NCI-H2081 (cell line): ENCODE results near the gene KCNC1.

Experiments used
- DNase-seq, 2 experiments: peaks; one replicate each; lab custom pipeline; 2025; lab: John Stamatoyannopoulos, UW

Gene KCNC1

GRCh38 chr11:17792161-17792560 lies 57.6 kb downstream of the KCNC1 start:
- DNase-seq = no peak

GRCh38 chr11:17793642-17794170 lies 59.1 kb downstream of the KCNC1 start:
- DNase-seq = no peak

DNA sequence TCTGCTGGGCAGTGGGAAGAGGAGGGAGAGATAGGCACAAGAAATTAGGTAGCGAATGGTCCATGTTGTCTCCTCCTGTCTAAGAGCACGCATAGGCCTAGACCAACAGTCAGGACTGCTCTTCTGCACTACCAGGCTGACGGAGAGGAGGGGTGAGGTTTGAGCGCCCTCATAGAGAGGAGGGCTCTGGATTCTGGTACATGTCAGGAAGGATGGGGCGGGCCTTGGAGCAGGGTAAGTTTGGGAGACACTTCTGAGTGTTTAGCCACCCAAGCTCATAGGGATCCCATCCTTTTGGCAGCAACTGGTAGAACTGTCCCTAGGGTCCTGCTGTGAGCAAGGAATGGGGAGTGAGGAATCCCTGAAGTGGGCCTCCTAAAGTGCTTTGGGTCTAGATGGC lies 60.4 kb downstream of the KCNC1 start:
- DNase-seq = no peak

DNA sequence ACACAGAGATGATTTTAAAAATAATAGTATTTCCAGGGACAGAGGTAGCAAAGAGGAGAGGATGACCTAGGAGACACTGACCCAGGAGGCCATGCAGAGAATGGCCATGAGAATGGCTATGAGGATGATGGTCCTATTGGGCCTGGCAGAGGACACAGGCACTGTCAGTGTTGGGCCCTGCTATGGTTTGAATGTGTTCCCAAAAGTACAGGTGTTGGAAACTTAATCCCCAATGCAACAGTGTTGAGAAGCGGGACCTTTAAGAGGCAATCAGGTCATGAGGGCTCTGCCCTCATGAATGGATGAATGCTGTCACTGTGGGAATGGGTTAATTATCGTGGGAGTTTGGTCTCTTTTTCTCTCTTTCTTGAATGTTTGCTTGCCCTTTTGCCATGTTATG lies 61.6 kb downstream of the KCNC1 start:
- no peak for DNase-seq

- no peak for DNase-seq
These were observed 63.7 kb downstream of the KCNC1 start for GRCh38 chr11:17798253-17798652.

DNA sequence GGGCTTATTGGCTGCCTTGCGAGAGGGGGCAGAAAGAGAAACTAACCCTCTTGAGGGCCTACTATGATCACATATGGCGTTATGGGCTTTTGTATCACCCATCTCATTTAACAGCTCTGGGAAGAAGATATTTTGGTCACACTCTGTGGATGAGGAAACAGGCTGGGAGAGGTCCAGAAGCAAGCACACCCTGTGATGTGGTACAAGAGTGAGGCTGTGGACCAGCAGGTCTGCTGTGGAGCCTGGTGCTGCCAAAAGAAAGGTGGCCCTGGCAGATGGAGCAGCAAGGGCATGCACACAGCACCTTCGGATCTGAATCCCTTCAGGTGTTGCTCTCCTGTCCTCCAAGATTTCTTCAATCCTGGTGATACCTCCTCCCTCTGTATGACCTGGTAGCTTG lies 64.1 kb downstream of the KCNC1 start:
- DNase-seq = no peak

DNA sequence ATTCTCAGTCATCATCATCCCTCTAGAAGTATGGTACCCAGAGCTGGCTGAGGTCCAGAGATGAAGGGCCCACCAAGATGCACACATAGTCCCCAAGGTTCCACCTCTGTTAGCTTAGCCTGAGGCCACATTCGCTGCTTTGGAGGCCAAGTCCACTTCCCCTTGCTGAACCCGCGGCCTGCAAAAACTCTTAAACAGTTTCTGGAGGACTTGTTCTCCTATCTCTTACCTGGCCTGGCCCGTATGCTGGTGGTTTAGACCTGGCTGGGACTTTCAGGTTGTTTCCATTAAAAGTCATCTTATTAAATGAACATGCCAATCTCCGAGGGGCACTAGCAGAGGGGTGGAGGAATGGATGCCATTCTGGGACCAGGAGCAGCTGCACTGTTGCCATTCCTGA lies 64.6 kb downstream of the KCNC1 start:
- DNase-seq = no peak

GRCh38 chr11:17801166-17801565 lies 66.6 kb downstream of the KCNC1 start:
- no peak for DNase-seq

GRCh38 chr11:17802491-17802890 lies 67.9 kb downstream of the KCNC1 start:
- DNase-seq = no peak

DNA sequence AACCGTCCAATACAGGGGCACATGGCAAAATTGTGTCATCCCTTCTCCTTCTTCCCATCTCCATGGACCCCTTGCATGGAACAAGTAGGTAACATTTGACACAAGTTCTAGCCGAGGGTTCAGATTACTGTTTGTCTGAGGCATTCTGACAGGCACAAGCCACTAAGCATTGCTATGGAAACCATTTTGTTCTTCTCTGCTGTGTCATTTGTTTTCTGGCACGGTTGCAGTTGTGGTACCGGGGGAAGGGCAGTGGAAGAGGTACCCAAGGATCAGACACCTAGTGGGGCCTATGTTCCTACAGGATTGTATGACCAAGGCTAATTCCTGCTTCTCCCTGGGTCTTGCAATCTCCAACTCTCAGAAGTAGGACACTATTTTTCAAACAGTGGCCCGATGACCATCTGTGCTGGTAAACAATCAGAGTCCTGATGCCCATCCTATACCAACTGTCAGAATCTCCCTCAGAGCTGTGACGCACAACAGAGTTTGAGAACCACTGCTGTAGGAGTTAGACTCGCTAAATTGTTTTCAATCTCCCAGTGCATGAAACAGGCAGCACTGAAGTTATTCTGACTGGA lies 69.3 kb downstream of the KCNC1 start:
- DNase-seq = no peak

GRCh38 chr11:17805043-17805442 lies 70.5 kb downstream of the KCNC1 start:
- DNase-seq = no peak

DNA sequence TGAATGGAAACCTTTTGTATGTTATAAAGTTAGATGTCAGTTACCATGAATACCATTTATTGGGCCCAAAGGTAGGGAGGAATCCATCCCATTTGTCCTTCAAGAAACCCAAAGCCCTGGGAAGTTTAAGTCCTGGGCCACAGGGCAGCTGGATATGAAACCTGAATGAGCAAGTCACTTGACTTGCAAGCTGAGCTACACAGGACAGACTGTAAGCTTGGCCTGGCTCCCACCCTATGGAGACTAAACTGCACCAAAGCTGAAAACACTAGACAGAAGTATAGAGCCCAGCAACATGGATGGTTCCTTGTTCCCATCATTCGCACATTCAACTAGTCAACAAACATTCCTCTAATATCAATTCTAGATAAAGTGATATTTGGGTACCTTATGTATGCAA lies 71.3 kb downstream of the KCNC1 start:
- no peak for DNase-seq

GRCh38 chr11:17807034-17807433 lies 72.5 kb downstream of the KCNC1 start:
- no peak for DNase-seq

DNA sequence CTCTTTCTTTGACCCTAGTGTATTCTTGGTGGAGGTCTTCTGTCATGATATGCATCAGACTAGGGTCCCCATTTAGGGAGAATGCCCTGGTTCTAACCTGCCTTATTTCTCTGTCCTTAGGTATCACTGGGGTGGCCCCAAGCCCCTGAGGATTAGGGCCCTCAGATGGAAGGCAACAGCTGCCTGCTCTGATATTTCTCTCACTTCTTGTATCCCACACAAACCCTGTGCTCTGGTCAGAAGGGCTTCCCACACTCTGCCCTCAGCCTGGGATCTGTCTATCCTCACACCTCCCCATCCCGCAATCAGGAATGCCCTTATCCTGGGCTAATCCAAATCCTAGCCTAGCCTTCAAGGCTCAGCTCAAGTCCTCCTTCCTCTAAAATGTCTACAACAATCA lies 75.5 kb downstream of the KCNC1 start:
- no peak for DNase-seq

DNA sequence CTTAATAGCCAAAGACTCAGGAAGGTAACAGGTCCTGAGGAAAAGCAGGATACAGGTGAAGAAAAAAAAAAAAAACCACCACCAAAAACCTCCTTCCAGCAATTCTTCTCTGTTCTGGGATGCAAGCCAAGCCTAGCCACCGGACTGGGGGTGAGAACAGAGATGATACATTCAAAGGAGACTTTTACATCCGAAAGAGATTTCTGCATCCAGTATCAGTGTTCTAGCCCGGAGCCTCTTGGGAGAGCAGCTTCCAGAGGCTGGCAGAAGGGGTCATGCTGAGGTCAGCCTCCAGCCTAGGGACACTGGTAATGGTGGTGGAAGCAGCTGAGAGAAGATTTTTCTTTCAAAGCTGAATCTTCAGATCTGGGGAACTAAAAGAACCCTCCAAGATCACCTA lies 76.2 kb downstream of the KCNC1 start:
- DNase-seq = no peak

GRCh38 chr11:17811352-17811751 lies 76.8 kb downstream of the KCNC1 start:
- DNase-seq = no peak

- DNase-seq = peak; percentile 74 to 90
These were observed 77.7 kb downstream of the KCNC1 start for GRCh38 chr11:17812091-17812864.

DNA sequence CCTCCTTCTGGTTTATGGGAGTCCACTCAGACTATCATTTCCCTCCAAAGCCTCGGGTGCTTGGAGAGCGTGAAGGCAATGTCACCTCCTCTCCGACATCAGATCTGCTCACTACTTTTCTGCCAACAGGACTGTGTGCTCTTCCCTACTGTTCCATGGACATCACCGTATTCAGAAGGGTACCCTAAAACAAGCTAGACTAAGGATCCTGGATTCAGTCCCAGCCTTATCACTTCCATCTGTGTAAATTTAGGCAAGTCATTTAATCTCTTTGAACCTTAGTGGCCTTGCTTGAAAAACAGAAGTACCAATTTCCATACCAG lies 78.2 kb downstream of the KCNC1 start:
- DNase-seq = no peak

GRCh38 chr11:17813391-17814059 lies 78.9 kb downstream of the KCNC1 start:
- DNase-seq = no peak

GRCh38 chr11:17814546-17814945 lies 80.0 kb downstream of the KCNC1 start:
- no peak for DNase-seq

GRCh38 chr11:17816232-17816931 lies 81.8 kb downstream of the KCNC1 start:
- no peak for DNase-seq

GRCh38 chr11:17821648-17822400 lies 87.2 kb downstream of the KCNC1 start:
- DNase-seq = no peak
